H1 (cell line): ENCODE results near the gene MPPED2. TPM values are rescaled to one million over a fixed set of nuclear protein-coding genes. Genes with fewer than 3 reads are reported as not detected.

Experiments used
- CTCF ChIA-PET: fragments of 300-600 bp; sonication (Branson Sonifier 250); formaldehyde crosslinking; loops from one replicate; lab custom pipeline; 2021; ENCODE audit not compliant: partially characterized antibody; lab: Charles Lee
- POLR2A ChIA-PET: fragments of 300-600 bp; sonication (Branson Sonifier 250); formaldehyde crosslinking; loops from one replicate; lab custom pipeline; 2021; ENCODE audit warnings: inconsistent platforms; ENCODE audit not compliant: partially characterized antibody; lab: Charles Lee
- DNase-seq, 2 experiments: peaks; one replicate each; pipeline versions ENCODE4 v3.0.0 to v3.0.0-alpha.2; 2010 to 2022; ENCODE audit warnings: low spot score in 2 of 2, low read depth in 1 of 2, mixed read lengths in 1 of 2
- FAIRE-seq: peaks from 2 replicates; lab custom pipeline; 2011; peaks lifted over from hg19 to GRCh38; lab: Jason Lieb, UNC
- H2AFZ ChIP-seq: 2 replicates; pipeline ENCODE4 v1.8.1; 2012; ENCODE audit warnings: low read length, inconsistent platforms
- H2AK5ac ChIP-seq: 2 replicates; pipeline ENCODE4 v1.6.1; 2013; ENCODE audit warnings: low read depth, low read length
- H2BK120ac ChIP-seq: replicated peaks from 2 replicates; pipeline ENCODE3; 2013; ENCODE audit warnings: low read depth, low read length, inconsistent platforms
- H2BK12ac ChIP-seq: 2 replicates; pipeline ENCODE4 v1.6.1; 2013; ENCODE audit warnings: low read depth, low read length
- H2BK15ac ChIP-seq: 2 replicates; pipeline ENCODE4 v1.6.1; 2013; ENCODE audit warnings: low read length
- H2BK20ac ChIP-seq: 2 replicates; pipeline ENCODE4 v1.6.1; 2013; ENCODE audit warnings: low read length
- H2BK5ac ChIP-seq: 2 replicates; pipeline ENCODE4 v1.6.1; 2013; ENCODE audit warnings: low read depth, low read length
- H3K14ac ChIP-seq: 2 replicates; pipeline ENCODE4 v1.6.1; 2013; ENCODE audit warnings: inconsistent platforms; ENCODE audit not compliant: insufficient read length
- H3K18ac ChIP-seq: 2 replicates; pipeline ENCODE4 v1.6.1; 2013; ENCODE audit warnings: low read length; ENCODE audit errors: extremely low read depth
- H3K23ac ChIP-seq: 2 replicates; pipeline ENCODE4 v1.6.1; 2013; ENCODE audit warnings: inconsistent platforms; ENCODE audit not compliant: insufficient read length
- H3K23me2 ChIP-seq: 2 replicates; pipeline ENCODE4 v1.6.1; 2013; ENCODE audit warnings: low read depth, low read length
- H3K27ac ChIP-seq: 2 replicates; pipeline ENCODE4 v1.6.1; 2011; ENCODE audit warnings: low read depth, low read length, inconsistent platforms
- H3K27me3 ChIP-seq, 4 experiments: replicated peaks in 1 of 4; 1 replicate in 1 of 4; 2 replicates in 3 of 4; pipeline versions ENCODE4 v1.6.1 to v1.8.1; 2011 to 2013; ENCODE audit warnings: low read length in 3 of 4, mild to moderate bottlenecking in 3 of 4, inconsistent platforms in 2 of 4, mixed read lengths in 2 of 4, moderate library complexity in 1 of 4; ENCODE audit not compliant: control insufficient read depth in 3 of 4, insufficient read depth in 3 of 4; ENCODE audit errors: extremely low read depth in 1 of 4
- H3K36me3 ChIP-seq, 4 experiments: 2 replicates each; pipeline versions ENCODE4 v1.6.1 to v1.8.1; 2011 to 2013; ENCODE audit warnings: mild to moderate bottlenecking in 4 of 4, low read length in 3 of 4, moderate library complexity in 2 of 4, control low read depth in 1 of 4, inconsistent platforms in 1 of 4; ENCODE audit not compliant: insufficient read depth in 4 of 4, control insufficient read depth in 2 of 4
- H3K4ac ChIP-seq: replicated peaks from 2 replicates; pipeline ENCODE3; 2013; ENCODE audit warnings: low read length, low read depth, mixed read lengths, inconsistent platforms; ENCODE audit not compliant: insufficient read length
- H3K4me1 ChIP-seq, 4 experiments: replicated peaks in 1 of 4; 1 replicate in 1 of 4; 2 replicates in 3 of 4; pipeline versions ENCODE4 v1.6.1 to v1.8.1; 2011 to 2013; ENCODE audit warnings: low read length in 3 of 4, inconsistent platforms in 2 of 4, mixed read lengths in 1 of 4; ENCODE audit not compliant: insufficient read depth in 4 of 4, control insufficient read depth in 3 of 4
- H3K4me2 ChIP-seq, 2 experiments: 2 replicates each; pipeline versions ENCODE4 v1.6.1 to v1.8.1; 2011 to 2013; ENCODE audit warnings: low read depth in 2 of 2, low read length in 2 of 2, control low read depth in 1 of 2, inconsistent platforms in 1 of 2, mild to moderate bottlenecking in 1 of 2; ENCODE audit not compliant: insufficient read depth in 1 of 2
- H3K4me3 ChIP-seq, 4 experiments: fragments of 200-600, 300-600 bp in 1 of 4; sonication (generic), shearing (Covaris generic), sonication (Bioruptor Twin) in 1 of 4; 2 replicates each; pipeline versions ENCODE4 v1.5.1 to v1.8.1; 2011 to 2016; ENCODE audit warnings: low read length in 4 of 4, low read depth in 3 of 4, control low read depth in 2 of 4, inconsistent platforms in 2 of 4, mild to moderate bottlenecking in 2 of 4, mixed read lengths in 1 of 4, moderate library complexity in 1 of 4; ENCODE audit not compliant: insufficient read depth in 2 of 4; ENCODE audit errors: extremely low read depth in 1 of 4
- H3K56ac ChIP-seq: replicated peaks from 2 replicates; pipeline ENCODE3; 2013; ENCODE audit warnings: low read depth, mild to moderate bottlenecking, mixed read lengths, low read length, inconsistent platforms; ENCODE audit not compliant: insufficient read length
- H3K79me1 ChIP-seq: 2 replicates; pipeline ENCODE4 v1.6.1; 2013; ENCODE audit warnings: low read depth, low read length, control low read depth
- H3K79me2 ChIP-seq, 2 experiments: 2 replicates each; pipeline versions ENCODE4 v1.6.1 to v1.8.1; 2012 to 2013; ENCODE audit warnings: low read length in 2 of 2, mild to moderate bottlenecking in 2 of 2, inconsistent platforms in 1 of 2; ENCODE audit not compliant: insufficient read depth in 2 of 2, control insufficient read depth in 1 of 2
- H3K9ac ChIP-seq, 4 experiments: replicated peaks in 1 of 4; 1 replicate in 1 of 4; 2 replicates in 3 of 4; pipeline versions ENCODE4 v1.6.1 to v1.8.1; 2011 to 2013; ENCODE audit warnings: low read depth in 3 of 4, low read length in 3 of 4, control low read depth in 2 of 4, mild to moderate bottlenecking in 2 of 4, moderate library complexity in 2 of 4, inconsistent platforms in 1 of 4; ENCODE audit errors: extremely low read depth in 1 of 4
- H3K9me3 ChIP-seq, 2 experiments: 2 replicates each; pipeline versions ENCODE4 v1.6.1 to v1.8.1; 2012 to 2013; ENCODE audit warnings: mild to moderate bottlenecking in 2 of 2, moderate library complexity in 2 of 2, control low read depth in 1 of 2, inconsistent platforms in 1 of 2, low read depth in 1 of 2, low read length in 1 of 2, mixed read lengths in 1 of 2; ENCODE audit not compliant: insufficient read depth in 2 of 2
- H4K20me1 ChIP-seq, 2 experiments: replicated peaks in 1 of 2; 2 replicates each; pipeline versions ENCODE3 to v1.8.1; 2011 to 2013; ENCODE audit warnings: inconsistent platforms in 2 of 2, low read length in 2 of 2, mild to moderate bottlenecking in 1 of 2; ENCODE audit not compliant: insufficient read depth in 2 of 2, control insufficient read depth in 1 of 2
- H4K5ac ChIP-seq: 2 replicates; pipeline ENCODE4 v1.6.1; 2013; ENCODE audit warnings: low read length, low read depth, mixed read lengths, inconsistent platforms; ENCODE audit not compliant: insufficient read length
- H4K8ac ChIP-seq: 2 replicates; pipeline ENCODE4 v1.8.0; 2013; ENCODE audit warnings: mild to moderate bottlenecking, moderate library complexity, low read length, inconsistent platforms; ENCODE audit not compliant: insufficient read depth; ENCODE audit errors: extremely low read depth
- H4K91ac ChIP-seq: replicated peaks from 2 replicates; pipeline ENCODE3; 2013; ENCODE audit warnings: low read length, mixed read lengths, inconsistent platforms; ENCODE audit not compliant: insufficient read length
- CBX5 ChIP-seq: fragments of 300-800, 300-1000 bp; sonication (generic); IDR thresholded peaks from 2 replicates; pipeline ENCODE4 v1.7.1; 2016; ENCODE audit warnings: antibody characterized with exemption, low read length, low read depth
- E2F6 ChIP-seq: IDR thresholded peaks from 2 replicates; pipeline ENCODE4 v1.6.1; 2012; ENCODE audit warnings: inconsistent platforms
- FOSL1 ChIP-seq: IDR thresholded peaks from 2 replicates; pipeline ENCODE4 v1.6.1; 2011; ENCODE audit warnings: mild to moderate bottlenecking, low read depth, low read length, moderate library complexity; ENCODE audit not compliant: insufficient read depth
- JUND ChIP-seq: IDR thresholded peaks from 2 replicates; pipeline ENCODE4 v1.6.1; 2011; ENCODE audit warnings: mild to moderate bottlenecking, improper control_type of control experiment, low read length
- PHF8 ChIP-seq: fragments of 200-600 bp; sonication (generic); conservative IDR thresholded peaks from 2 replicates; pipeline ENCODE4 v1.7.1; 2012; ENCODE audit warnings: low read depth, mild to moderate bottlenecking, inconsistent platforms, low read length, moderate library complexity
- RBBP5 ChIP-seq: IDR thresholded peaks from 2 replicates; pipeline ENCODE4 v1.7.1; 2012; ENCODE audit warnings: low read depth, mild to moderate bottlenecking, inconsistent platforms, low read length, moderate library complexity, borderline replicate concordance
- RNF2 ChIP-seq: fragments of 200-900, 300-1000 bp; sonication (generic); IDR thresholded peaks from 2 replicates; pipeline ENCODE4 v1.7.1; 2016; ENCODE audit warnings: borderline replicate concordance, low read depth, mild to moderate bottlenecking, antibody characterized with exemption, low read length; ENCODE audit not compliant: poor library complexity, severe bottlenecking; ENCODE audit errors: missing control alignments
- SIX5 ChIP-seq: IDR thresholded peaks from 2 replicates; pipeline ENCODE4 v1.6.1; 2011; ENCODE audit warnings: mild to moderate bottlenecking, low read depth, low read length
- SP2 ChIP-seq: IDR thresholded peaks from 2 replicates; pipeline ENCODE4 v1.6.1; 2012; ENCODE audit warnings: mild to moderate bottlenecking, low read length, inconsistent platforms
- WGBS, 2 experiments: shearing (Covaris generic) in 1 of 2; methylation state at CpG; one replicate each; pipeline versions ENCODE4 v1.1.6 to v1.1.7; 2013 to 2015; ENCODE audit warnings: low lambda C conversion rate in 2 of 2, mixed read lengths in 2 of 2, inconsistent platforms in 1 of 2, low coverage in 1 of 2, missing lambda C conversion rate in 1 of 2; ENCODE audit not compliant: insufficient replicate concordance in 2 of 2, insufficient coverage in 1 of 2, insufficient read length in 1 of 2; ENCODE audit errors: extremely low coverage in 1 of 2, missing lambda C conversion rate in 1 of 2; 5-methylcytosine and 5-hydroxymethylcytosine counted together
- polyA plus RNA-seq, 7 experiments: library from polyadenylated mRNA; depleted of rRNA in 3 of 7; stranded (reverse) in 5 of 7; unstranded in 2 of 7; fragments of >200 nt in 5 of 7; fragments of 200-250 nt in 2 of 7; gene quantifications; 1 replicate in 5 of 7; 2 replicates in 1 of 7; 4 replicates in 1 of 7; pipeline versions ENCODE4 v1.2.1 to v1.2.3, GENCODE V29; 2011 to 2013; ENCODE audit warnings: missing spikeins in 2 of 7, mixed read lengths in 2 of 7
- total RNA-seq: library from RNA; stranded (reverse); fragmentation: NEBNext Ultra II Directional; extraction: Animal tissue kit (Norgen Biotek cat#: 25700); gene quantifications from 2 replicates; pipeline ENCODE4 v1.2.1, GENCODE V29; 2021
- TF ChIP-seq, protein P1 (sequence below): IDR thresholded peaks from 2 replicates; pipeline ENCODE4 v1.6.1; 2012; ENCODE audit warnings: low read length, inconsistent platforms

The MPPED2 gene
- total and polyA plus RNA-seq, 2 of the 8 experiments (the other 6 are each of a cell fraction or from before 2014, with no cell fraction given): 1.3 to 3.5 TPM

GRCh38 chr11:30489076-30489475, 97.1 kb downstream of the MPPED2 start:
- no peak overlapping the region for H3K4me3 ChIP-seq
- H3K56ac ChIP-seq: no peak overlapping the region
- H4K91ac ChIP-seq: no peak overlapping the region
- no peaks in the 10 kb centered on the region for H3K27me3 ChIP-seq
- no peak overlapping the region for H3K23ac ChIP-seq
- H3K9me3 ChIP-seq: no peaks in the 10 kb centered on the region
- H3K4me2 ChIP-seq: no peak overlapping the region
- no peak overlapping the region for H2BK5ac ChIP-seq
- H3K9ac ChIP-seq: no peak overlapping the region
- no peak overlapping the region for H2BK20ac ChIP-seq
- DNase-seq (no peak), FAIRE-seq (no peak)
- H2AFZ ChIP-seq: no peak overlapping the region
- TF ChIP-seq RBBP5: no peak
- no peak for TF ChIP-seq FOSL1
- TF ChIP-seq CBX5: no peak
- TF ChIP-seq RNF2: no peak
- no peak for TF ChIP-seq SIX5
- no peak for TF ChIP-seq JUND
- TF ChIP-seq, protein P1, sequence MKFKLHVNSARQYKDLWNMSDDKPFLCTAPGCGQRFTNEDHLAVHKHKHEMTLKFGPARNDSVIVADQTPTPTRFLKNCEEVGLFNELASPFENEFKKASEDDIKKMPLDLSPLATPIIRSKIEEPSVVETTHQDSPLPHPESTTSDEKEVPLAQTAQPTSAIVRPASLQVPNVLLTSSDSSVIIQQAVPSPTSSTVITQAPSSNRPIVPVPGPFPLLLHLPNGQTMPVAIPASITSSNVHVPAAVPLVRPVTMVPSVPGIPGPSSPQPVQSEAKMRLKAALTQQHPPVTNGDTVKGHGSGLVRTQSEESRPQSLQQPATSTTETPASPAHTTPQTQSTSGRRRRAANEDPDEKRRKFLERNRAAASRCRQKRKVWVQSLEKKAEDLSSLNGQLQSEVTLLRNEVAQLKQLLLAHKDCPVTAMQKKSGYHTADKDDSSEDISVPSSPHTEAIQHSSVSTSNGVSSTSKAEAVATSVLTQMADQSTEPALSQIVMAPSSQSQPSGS: no peak
- no peak for TF ChIP-seq SP2
- TF ChIP-seq E2F6: no peak
- TF ChIP-seq PHF8: no peak
- WGBS, 2 experiments: 74% methylated on average over 1 of the region's 1 CpG; no CpG with 5 or more reads in 1 of the 2 experiments
- no peaks in the 10 kb centered on the region for H3K36me3 ChIP-seq
- H2BK15ac ChIP-seq: no peak overlapping the region
- H3K79me1 ChIP-seq: no peaks in the 10 kb centered on the region
- no peak overlapping the region for H3K14ac ChIP-seq
- H4K20me1 ChIP-seq: no peaks in the 10 kb centered on the region
- ChIA-PET POLR2A (no interaction called here), CTCF (interaction anchor here (0.6 to 0.9 kb wide), 4 partner anchors 22 to 428 kb away, joined by 3 read pairs; no protein-coding TSS in a partner anchor)
- no peak overlapping the region for H4K5ac ChIP-seq
- H3K4me1 ChIP-seq: no peaks in the 10 kb centered on the region
- no peak overlapping the region for H3K18ac ChIP-seq
- H3K79me2 ChIP-seq: no peaks in the 10 kb centered on the region
- H2BK12ac ChIP-seq: no peak overlapping the region
- H3K4ac ChIP-seq: no peak overlapping the region
- no peak overlapping the region for H4K8ac ChIP-seq
- no peak overlapping the region for H2AK5ac ChIP-seq
- no peak overlapping the region for H2BK120ac ChIP-seq
- no peak overlapping the region for H3K27ac ChIP-seq
- H3K23me2 ChIP-seq: no peaks in the 10 kb centered on the region
